HG03565 (cell line): ENCODE data around the gene LIN28B.
"Not testable (repeated sequence)": the region's sequence is repeated elsewhere in the genome, so short reads cannot be mapped to it uniquely, and the experiment has no call there.

Source experiments
- ATAC-seq: cut with Tn5 transposase; IDR thresholded peaks from one replicate; pipeline ENCODE4 v1.9.1; 2021; ENCODE audit warnings: mild to moderate bottlenecking, moderate library complexity; ENCODE audit not compliant: unreplicated experiment

The LIN28B gene

GRCh38 chr6:104955927-104956730 lies 778 bp upstream of the LIN28B start:
- no peak for ATAC-seq

DNA sequence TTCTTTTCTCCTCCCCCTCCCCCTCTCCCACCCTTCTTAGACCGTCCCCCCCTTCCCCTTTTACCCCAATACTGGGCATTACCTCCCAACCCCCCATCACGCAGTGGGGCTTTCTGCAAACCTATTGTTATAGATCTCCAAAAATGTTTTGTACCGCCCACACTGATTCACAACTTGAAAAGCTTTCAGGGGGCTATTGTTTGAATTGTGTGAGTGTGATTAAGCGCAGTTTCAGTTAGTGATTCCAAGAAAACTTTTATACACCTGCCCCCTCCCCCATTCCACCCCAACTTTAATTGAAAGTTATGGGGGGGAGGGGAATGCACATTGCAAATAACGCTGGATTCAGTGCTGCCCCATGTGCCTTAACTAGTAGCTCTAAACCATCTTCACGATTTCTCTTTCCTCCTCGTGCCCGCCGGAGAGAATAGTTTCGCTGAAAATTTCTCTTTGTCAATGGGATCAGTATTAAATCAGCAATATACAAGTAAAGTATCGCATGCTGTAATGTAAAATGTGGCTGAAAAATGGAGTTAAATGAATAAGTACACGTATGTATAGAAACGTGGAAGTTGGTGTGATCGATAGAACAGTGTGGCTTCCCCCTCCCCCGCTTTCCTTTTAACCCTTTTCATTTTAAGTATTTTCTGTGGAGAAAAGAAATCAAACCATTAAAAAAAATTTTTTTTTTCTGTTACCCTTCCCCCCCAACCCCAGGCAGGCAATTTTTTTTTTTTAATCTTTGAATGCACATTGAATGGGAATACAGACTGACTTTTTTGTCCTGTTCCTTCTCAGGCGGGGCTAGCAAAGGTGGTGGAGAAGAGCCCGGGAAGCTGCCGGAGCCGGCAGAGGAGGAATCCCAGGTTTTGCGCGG lies 632 bp downstream of the LIN28B start:
- ATAC-seq, result no peak

DNA sequence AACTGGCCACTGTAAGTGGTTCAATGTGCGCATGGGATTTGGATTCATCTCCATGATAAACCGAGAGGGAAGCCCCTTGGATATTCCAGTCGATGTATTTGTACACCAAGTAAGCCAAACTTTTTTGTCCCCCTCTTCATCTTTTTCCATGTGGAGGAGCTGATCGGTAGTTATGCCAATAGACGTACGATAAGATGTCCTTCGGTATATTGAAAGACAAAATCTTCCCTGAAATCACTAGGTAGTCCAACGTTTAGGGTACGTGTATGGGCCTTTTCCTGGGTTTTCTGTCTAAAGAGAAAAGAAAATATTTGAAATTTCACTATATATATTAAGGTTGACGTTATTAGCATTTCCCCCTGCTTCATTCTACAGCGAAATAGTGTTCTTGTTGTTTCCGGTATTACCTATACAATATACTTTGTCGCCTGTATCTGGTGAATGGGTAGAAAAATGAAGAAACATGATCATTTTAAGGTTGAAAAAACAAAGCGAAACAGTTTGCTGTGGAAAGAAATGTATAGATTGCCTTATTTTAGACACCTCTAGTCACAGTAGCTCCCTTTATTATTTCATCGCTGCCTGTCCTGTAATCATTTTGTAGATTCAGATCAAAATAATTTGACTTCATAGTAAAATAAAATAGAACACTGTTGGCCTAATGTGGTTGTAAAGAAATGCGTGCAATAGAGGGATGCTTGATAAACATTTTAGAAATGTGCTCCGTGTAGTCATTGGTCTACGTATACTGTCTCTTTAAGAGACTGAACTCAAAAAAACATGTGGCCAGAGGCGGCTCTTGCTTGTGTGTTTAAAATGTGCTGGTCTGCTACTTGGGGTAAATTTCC lies 1.5 kb downstream of the LIN28B start:
- no peak for ATAC-seq

DNA sequence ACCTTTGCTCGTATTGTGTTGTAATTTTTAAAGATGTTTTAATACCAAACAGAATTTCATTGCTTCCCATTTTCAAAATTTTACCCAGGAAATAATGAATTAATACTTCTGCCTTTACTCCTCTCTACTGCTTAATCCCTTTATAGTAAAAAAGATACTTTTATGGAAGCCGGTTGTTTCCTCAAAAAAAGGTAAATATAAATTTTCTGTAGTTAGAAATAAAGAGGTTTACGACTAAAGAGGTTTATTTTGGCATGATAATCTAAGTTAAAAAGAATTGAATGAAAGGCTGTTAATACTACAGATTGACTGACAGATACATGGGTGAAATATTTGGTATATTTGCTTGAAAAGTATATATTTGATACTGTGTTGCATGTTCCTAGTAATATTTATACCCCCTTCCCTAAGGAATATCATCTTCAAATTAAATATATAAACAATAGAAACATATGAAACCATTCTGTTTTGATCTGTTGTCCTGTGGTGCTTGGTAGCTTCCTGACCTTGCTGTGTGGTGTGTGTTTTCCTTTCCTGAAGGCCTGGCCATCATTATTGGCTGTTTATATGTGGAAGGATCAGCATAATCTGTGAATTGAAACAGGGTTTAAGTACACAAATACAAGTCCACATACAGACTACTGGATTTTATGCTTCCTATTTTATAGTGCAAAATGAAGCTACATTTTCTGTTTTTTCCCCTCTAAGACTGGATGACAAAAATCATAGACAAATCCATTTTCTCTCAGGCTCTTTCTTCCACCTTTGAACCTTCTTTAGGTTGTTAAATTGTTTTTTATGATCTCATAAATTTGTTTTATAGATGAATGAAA lies 2.3 kb downstream of the LIN28B start:
- ATAC-seq, result no peak

DNA sequence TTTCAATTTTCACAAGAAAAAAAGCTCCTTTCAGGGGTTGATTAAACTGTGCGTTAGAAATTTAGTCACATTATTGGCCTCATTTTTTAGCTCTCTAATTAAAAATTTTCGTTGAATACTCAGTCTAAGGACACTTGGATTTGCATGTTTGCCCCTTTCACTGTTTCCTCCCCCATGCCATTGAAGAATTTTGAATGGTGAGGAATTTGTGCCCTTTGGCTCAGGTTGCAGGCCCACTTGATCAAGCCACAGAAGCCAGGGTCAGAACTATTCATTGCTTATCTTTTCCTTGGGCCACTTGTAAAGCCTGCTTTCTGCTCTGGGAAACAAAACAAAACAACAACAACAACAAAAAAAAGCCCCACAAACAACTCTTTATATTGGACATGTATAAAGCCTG lies 12.2 kb downstream of the LIN28B start:
- no peak for ATAC-seq

- ATAC-seq, result no peak
These were observed 13.1 kb downstream of the LIN28B start for GRCh38 chr6:104969785-104970581.

GRCh38 chr6:104973404-104973803 lies 16.5 kb downstream of the LIN28B start:
- ATAC-seq, result no peak

DNA sequence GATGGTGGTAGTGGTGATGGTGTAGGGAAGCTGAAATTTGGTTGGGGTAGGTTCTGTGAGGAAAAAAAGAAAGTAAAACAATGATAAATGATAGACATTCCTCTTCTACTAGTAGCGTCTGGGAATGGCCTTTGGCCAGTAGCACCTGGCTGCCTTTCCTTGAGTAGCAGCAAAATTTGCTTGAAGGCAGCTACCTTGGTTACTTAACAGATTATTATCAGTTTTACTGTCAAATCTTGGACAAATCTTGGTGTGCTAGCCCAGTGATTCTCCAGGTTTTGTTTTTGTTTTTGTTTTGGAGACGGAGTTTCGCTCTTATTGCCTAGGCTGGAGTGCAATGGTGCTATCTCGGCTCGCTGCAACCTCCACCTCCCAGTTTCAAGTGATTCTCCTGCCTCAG lies 26.4 kb downstream of the LIN28B start:
- no peak for ATAC-seq

DNA sequence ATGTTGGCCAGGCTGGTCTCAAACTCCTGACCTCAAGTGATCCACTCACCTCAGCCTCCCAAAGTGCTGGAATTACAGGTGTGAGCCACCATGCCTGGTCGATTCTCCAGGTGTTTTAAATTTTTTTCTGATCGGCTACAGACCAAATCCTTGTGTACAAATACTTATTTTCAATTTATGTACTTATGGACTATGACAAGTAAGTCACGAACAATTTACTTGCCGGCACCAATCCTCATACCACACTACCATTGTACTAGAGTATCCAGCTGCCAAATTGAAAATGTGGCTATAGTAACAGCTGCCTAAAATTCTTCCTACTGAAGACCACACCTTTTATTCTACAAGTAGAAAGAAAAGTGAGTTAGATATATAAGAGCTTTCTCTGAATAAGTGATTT lies 26.9 kb downstream of the LIN28B start:
- no peak for ATAC-seq

DNA sequence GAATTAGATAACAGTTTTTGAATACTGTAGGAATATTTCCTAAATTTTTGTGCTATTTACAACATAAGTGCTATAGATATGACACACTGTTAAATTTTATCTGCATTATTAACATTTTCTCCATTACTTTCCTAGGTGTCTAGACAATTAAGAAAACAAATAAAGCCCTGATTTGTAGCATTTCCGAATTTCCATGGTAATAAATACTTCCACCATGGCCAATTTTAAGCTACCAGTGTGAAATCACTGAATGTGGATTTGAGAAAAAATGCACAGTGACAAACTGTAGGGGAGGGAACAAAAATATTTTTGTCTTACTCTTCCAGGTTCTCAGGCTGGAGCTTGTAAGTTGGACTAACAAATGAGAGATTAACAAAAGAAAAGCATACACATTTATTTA lies 27.9 kb downstream of the LIN28B start:
- ATAC-seq, result no peak

DNA sequence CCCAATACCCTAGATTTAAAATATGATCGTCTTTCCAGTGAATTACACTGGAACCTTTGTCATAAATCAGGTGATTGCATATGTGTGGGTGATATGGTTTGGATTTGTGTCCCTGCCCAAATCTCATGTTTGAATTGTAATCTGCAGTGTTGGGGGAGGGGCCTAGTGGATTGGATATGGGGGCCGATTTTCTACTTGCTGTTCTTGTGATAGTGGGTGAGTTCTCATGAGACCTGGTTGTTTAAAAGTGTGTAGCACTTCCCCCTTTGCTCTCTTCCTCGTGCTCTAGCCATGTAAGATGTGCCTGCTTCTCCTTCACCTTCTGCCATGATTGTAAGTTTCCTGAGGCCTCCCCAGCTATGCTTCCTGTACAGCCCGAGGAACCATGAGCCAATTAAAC lies 29.0 kb downstream of the LIN28B start:
- ATAC-seq, result not testable (repeated sequence)

DNA sequence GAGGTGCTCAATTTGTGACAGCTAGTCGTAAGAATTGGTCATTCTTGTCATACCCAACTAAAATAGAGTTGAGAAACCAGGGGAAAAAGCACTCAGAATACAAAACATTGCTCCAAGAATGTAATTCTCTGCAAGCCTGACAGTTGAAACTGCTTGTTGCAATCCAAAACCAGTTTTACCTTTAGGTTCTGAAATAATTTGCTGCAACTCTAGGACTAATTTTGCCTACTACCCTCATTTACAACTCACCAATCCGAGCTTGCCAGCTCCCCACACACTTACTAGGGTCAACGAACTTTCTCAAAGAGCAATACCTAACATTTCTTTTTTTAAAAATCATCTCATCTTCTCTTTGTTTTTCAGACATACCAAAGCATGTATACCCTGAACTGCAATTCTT lies 29.7 kb downstream of the LIN28B start:
- ATAC-seq, result no peak

DNA sequence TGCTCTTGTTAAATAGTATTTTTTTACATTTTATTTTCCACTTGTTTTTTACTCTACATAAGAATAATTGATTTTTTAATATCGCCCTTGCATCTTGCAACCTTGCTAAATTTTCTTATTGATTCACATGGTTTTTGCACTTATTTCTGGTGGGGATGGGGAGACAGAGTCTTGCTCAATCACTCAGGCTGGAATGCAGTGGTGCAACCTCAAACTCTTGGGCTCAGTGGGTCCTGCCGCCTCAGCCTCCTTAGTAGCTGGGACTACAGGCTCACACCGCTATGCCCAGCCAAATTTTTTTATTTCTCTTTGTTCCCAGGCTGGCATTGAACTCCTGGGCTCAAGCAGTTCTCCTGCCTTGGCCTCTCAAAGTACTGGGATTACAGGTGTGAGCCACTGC lies 30.3 kb downstream of the LIN28B start:
- no peak for ATAC-seq

DNA sequence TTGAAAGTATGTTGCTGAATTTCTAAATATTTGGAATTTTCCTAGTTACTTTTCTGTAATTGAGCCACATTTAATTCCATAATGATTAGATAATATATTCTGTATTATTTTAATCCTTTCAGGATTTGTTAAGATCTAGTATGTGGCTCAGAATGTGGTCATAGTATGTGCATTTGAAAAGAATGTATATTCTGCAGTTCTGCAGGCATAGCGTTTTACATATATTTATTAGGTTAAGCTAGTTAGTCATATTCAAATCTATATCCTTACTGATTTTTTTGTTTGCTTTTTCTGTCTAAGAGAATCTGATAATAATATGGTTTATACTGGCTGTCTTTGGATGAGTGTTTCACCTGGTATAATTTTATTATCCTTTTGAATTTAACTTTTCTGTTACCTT lies 33.2 kb downstream of the LIN28B start:
- ATAC-seq, result no peak

DNA sequence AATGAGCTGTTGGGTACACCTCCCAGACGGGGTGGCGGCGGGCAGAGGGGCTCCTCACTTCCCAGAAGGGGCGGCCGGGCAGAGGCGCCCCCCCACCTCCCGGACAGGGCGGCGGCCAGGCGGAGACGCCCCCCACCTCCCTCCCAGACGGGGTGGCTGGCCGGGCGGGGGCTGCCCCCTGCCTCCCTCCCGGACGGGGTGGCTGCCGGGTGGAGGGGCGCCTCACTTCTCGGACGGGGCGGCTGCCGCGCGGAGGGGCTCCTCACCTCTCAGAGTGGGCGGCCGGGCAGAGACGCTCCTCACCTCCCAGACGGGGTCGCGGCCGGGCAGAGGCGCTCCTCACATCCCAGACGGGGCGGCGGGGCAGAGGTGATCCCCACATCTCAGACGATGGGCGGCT lies 34.2 kb downstream of the LIN28B start:
- ATAC-seq, result not testable (repeated sequence)

- ATAC-seq, result not testable (repeated sequence)
These were observed 36.7 kb downstream of the LIN28B start for GRCh38 chr6:104993576-104993975.

- no peak for ATAC-seq
These were observed 39.2 kb downstream of the LIN28B start for GRCh38 chr6:104995989-104996617.

GRCh38 chr6:105001063-105001462 lies 44.2 kb downstream of the LIN28B start:
- ATAC-seq, result no peak

- no peak for ATAC-seq
These were observed 45.0 kb downstream of the LIN28B start for GRCh38 chr6:105001906-105002305.
